ENCODE data around the gene SKI. TPM values are rescaled to one million over a fixed set of nuclear protein-coding genes. Genes with fewer than 3 reads are reported as not detected.
A peak's percentile ranks its signal among the peaks of the same experiment; 100 is the strongest.
"Not testable (repeated sequence)": the region's sequence is repeated elsewhere in the genome, so short reads cannot be mapped to it uniquely, and the experiment has no call there.

SKI gene
- total and polyA plus RNA-seq, 9 of the 15 experiments (the other 6 are each of a cell fraction or from before 2014, with no cell fraction given): 0.10 to 60.5 (median 4.6) TPM

DNA sequence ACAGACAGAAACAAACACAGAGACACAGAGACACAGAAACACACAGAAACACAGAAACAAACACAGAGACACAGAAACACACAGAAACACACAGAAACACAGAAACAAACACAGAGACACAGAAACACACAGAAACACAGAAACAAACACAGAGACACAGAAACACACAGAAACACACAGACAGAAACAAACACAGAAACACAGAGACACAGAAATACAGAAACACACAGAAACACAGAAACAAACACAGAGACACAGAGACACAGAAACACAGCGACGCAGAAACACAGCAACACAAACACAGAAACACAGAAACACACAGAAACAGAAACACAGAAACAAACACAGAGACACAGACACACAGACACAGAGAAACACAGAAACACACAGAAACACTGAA, 99.0 kb downstream of the SKI start:
- BruUV-seq (replicated peaks); intact Hi-C loops (cut with micrococcal nuclease); DNase-seq (ENCODE audit: extremely low read depth in 1 of 4, low spot score in 3 of 4); POLR2A ChIA-PET; H2AFZ ChIP-seq (ENCODE audit: low read depth, low read length); H3K36me3 ChIP-seq (ENCODE audit: control insufficient read depth, insufficient read depth, low read length); H3K4me2 ChIP-seq (ENCODE audit: insufficient read depth, low read length); H3K9me3 ChIP-seq (replicated peaks; ENCODE audit: control insufficient read depth, insufficient read depth, low read depth, low read length); CTCF ChIA-PET (ENCODE audit: low intra/inter-chr PET ratio); H3K4me3 ChIP-seq; H3K9me1 ChIP-seq (ENCODE audit: control insufficient read depth, insufficient read depth, low read length); ATAC-seq; in situ Hi-C loops (cut with MboI); H3K27ac ChIP-seq (ENCODE audit: extremely low read depth, low read depth, low read length); H3K79me2 ChIP-seq (ENCODE audit: control insufficient read depth, insufficient read depth, low read length): not testable (repeated sequence)
- H3K27me3 ChIP-seq (ENCODE audit: control insufficient read depth in 2 of 2, insufficient read depth in 2 of 2, low read length in 2 of 2): peaks cover 69 to 95% of the 10 kb centered on the region in 2 experiments
- peak overlapping the region in 1 of 2 experiments; percentile 64; a peak in 1 of 4 replicates for H3K9ac ChIP-seq (ENCODE audit: insufficient read depth in 1 of 2, low read depth in 2 of 2, low read length in 2 of 2)
- WGBS (ENCODE audit: insufficient coverage, low coverage, missing lambda C conversion rate): 13% methylated on average over 2 of the region's 2 CpGs
- H4K20me1 ChIP-seq (replicated peaks; ENCODE audit: control insufficient read depth, insufficient read depth, low read length): peaks cover 12% of the 10 kb centered on the region; the same call in 1 of the 2 replicates
- H3K4me1 ChIP-seq (replicated peaks in 1 of 2; ENCODE audit: control insufficient read depth in 2 of 2, insufficient read depth in 2 of 2, low read length in 2 of 2): peaks cover 0 to 69% of the 10 kb centered on the region in 2 experiments; a peak in 2 of 5 replicates
- FAIRE-seq: peak; percentile 91
- TF ChIP-seq TSC22D4 (tag; IDR thresholded peaks at IDR 0.05) (peak; percentile 86), ELF4 (CRISPR knock-in tag; IDR thresholded peaks at IDR 0.05) (0 out of 2 replicates have a peak, but pooled peaks have one; percentile 21)
- TF ChIP-seq, protein P1, sequence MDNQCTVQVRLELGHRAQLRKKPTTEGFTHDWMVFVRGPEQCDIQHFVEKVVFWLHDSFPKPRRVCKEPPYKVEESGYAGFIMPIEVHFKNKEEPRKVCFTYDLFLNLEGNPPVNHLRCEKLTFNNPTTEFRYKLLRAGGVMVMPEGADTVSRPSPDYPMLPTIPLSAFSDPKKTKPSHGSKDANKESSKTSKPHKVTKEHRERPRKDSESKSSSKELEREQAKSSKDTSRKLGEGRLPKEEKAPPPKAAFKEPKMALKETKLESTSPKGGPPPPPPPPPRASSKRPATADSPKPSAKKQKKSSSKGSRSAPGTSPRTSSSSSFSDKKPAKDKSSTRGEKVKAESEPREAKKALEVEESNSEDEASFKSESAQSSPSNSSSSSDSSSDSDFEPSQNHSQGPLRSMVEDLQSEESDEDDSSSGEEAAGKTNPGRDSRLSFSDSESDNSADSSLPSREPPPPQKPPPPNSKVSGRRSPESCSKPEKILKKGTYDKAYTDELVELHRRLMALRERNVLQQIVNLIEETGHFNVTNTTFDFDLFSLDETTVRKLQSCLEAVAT (IDR thresholded peaks at IDR 0.05): 0 out of 4 replicates have a peak, but pooled peaks of 1 of the 2 experiments have one; percentile 17
- TF ChIP-seq, protein P2, sequence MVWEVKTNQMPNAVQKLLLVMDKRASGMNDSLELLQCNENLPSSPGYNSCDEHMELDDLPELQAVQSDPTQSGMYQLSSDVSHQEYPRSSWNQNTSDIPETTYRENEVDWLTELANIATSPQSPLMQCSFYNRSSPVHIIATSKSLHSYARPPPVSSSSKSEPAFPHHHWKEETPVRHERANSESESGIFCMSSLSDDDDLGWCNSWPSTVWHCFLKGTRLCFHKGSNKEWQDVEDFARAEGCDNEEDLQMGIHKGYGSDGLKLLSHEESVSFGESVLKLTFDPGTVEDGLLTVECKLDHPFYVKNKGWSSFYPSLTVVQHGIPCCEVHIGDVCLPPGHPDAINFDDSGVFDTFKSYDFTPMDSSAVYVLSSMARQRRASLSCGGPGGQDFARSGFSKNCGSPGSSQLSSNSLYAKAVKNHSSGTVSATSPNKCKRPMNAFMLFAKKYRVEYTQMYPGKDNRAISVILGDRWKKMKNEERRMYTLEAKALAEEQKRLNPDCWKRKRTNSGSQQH (CRISPR knock-in tag; IDR thresholded peaks at IDR 0.05): 0 out of 2 replicates have a peak, but pooled peaks have one; percentile 31
- TF ChIP-seq, protein P3, sequence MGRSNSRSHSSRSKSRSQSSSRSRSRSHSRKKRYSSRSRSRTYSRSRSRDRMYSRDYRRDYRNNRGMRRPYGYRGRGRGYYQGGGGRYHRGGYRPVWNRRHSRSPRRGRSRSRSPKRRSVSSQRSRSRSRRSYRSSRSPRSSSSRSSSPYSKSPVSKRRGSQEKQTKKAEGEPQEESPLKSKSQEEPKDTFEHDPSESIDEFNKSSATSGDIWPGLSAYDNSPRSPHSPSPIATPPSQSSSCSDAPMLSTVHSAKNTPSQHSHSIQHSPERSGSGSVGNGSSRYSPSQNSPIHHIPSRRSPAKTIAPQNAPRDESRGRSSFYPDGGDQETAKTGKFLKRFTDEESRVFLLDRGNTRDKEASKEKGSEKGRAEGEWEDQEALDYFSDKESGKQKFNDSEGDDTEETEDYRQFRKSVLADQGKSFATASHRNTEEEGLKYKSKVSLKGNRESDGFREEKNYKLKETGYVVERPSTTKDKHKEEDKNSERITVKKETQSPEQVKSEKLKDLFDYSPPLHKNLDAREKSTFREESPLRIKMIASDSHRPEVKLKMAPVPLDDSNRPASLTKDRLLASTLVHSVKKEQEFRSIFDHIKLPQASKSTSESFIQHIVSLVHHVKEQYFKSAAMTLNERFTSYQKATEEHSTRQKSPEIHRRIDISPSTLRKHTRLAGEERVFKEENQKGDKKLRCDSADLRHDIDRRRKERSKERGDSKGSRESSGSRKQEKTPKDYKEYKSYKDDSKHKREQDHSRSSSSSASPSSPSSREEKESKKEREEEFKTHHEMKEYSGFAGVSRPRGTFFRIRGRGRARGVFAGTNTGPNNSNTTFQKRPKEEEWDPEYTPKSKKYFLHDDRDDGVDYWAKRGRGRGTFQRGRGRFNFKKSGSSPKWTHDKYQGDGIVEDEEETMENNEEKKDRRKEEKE (IDR thresholded peaks at IDR 0.05; ENCODE audit: borderline replicate concordance in 1 of 2, control insufficient read depth in 1 of 2, low read depth in 2 of 2, low read length in 1 of 2): 0 out of 4 replicates have a peak, but pooled peaks of 1 of the 2 experiments have one; percentile 9
- TF ChIP-seq, protein P4, sequence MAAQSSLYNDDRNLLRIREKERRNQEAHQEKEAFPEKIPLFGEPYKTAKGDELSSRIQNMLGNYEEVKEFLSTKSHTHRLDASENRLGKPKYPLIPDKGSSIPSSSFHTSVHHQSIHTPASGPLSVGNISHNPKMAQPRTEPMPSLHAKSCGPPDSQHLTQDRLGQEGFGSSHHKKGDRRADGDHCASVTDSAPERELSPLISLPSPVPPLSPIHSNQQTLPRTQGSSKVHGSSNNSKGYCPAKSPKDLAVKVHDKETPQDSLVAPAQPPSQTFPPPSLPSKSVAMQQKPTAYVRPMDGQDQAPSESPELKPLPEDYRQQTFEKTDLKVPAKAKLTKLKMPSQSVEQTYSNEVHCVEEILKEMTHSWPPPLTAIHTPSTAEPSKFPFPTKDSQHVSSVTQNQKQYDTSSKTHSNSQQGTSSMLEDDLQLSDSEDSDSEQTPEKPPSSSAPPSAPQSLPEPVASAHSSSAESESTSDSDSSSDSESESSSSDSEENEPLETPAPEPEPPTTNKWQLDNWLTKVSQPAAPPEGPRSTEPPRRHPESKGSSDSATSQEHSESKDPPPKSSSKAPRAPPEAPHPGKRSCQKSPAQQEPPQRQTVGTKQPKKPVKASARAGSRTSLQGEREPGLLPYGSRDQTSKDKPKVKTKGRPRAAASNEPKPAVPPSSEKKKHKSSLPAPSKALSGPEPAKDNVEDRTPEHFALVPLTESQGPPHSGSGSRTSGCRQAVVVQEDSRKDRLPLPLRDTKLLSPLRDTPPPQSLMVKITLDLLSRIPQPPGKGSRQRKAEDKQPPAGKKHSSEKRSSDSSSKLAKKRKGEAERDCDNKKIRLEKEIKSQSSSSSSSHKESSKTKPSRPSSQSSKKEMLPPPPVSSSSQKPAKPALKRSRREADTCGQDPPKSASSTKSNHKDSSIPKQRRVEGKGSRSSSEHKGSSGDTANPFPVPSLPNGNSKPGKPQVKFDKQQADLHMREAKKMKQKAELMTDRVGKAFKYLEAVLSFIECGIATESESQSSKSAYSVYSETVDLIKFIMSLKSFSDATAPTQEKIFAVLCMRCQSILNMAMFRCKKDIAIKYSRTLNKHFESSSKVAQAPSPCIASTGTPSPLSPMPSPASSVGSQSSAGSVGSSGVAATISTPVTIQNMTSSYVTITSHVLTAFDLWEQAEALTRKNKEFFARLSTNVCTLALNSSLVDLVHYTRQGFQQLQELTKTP (IDR thresholded peaks at IDR 0.05; ENCODE audit: low read depth in 1 of 2, partially characterized antibody in 2 of 2): peak in 1 of 2 experiments; percentile 56

Measured in K562 (cell line).